WTC11 (cell line): ENCODE measurements around the gene MTA1. TPM values are rescaled to one million over a fixed set of nuclear protein-coding genes. Genes with fewer than 3 reads are reported as not detected.

Experiments
- ATAC-seq: fragments of 200-7000 bp; cut with Tn5 transposase; 2 replicates; pipeline ENCODE4 v1.10.0; 2021; ENCODE audit warnings: mild to moderate bottlenecking, moderate library complexity
- CTCF ChIA-PET: fragments of 300-600 bp; sonication (Branson Sonifier 250); formaldehyde crosslinking; loops from one replicate; lab custom pipeline; 2021; ENCODE audit warnings: antibody characterized with exemption; lab: Charles Lee
- POLR2A ChIA-PET: fragments of 350-600 bp; sonication (Branson Sonifier 250); formaldehyde crosslinking; loops from one replicate; lab custom pipeline; 2021; ENCODE audit warnings: antibody characterized with exemption; lab: Charles Lee
- DNase-seq: peaks from one replicate; pipeline ENCODE4 v3.0.0; 2021; ENCODE audit warnings: low spot score
- H3K27ac Mint-ChIP-seq: 2 replicates; pipeline ENCODE4 v1.8.0; 2021; ENCODE audit warnings: mixed read lengths
- H3K27me3 Mint-ChIP-seq: 2 replicates; pipeline ENCODE4 v1.8.0; 2021; ENCODE audit warnings: low read depth, mild to moderate bottlenecking, moderate library complexity, mixed read lengths
- H3K36me3 Mint-ChIP-seq: 2 replicates; pipeline ENCODE4 v1.8.0; 2021; ENCODE audit warnings: mixed read lengths
- H3K4me1 Mint-ChIP-seq: 2 replicates; pipeline ENCODE4 v1.8.0; 2022; ENCODE audit warnings: mixed read lengths
- H3K4me3 Mint-ChIP-seq: 2 replicates; pipeline ENCODE4 v1.8.0; 2021; ENCODE audit warnings: mild to moderate bottlenecking, moderate library complexity, mixed read lengths
- H3K9me3 Mint-ChIP-seq: 2 replicates; pipeline ENCODE4 v1.8.0; 2021; ENCODE audit warnings: mixed read lengths
- ELF4 ChIP-seq: sonication (generic); formaldehyde crosslinking; IDR thresholded peaks from 2 replicates; pipeline ENCODE4 v1.8.1; 2022; ENCODE audit warnings: low read depth, mild to moderate bottlenecking, moderate library complexity, missing genetic modification reagents
- FOXJ3 ChIP-seq: sonication (generic); formaldehyde crosslinking; IDR thresholded peaks from 2 replicates; pipeline ENCODE4 v1.9.0; 2021; ENCODE audit warnings: missing genetic modification reagents, mild to moderate bottlenecking, borderline replicate concordance
- NFYB ChIP-seq: sonication (generic); formaldehyde crosslinking; conservative IDR thresholded peaks from 2 replicates; pipeline ENCODE4 v1.8.0; 2022; ENCODE audit warnings: low read depth, missing genetic modification reagents
- OVOL2 ChIP-seq: fragments of 250-450 bp; sonication (Bioruptor Pico); IDR thresholded peaks from 2 replicates; pipeline ENCODE4 v1.9.0; 2021; ENCODE audit warnings: mild to moderate bottlenecking, borderline replicate concordance
- SMAD3 ChIP-seq: sonication (generic); formaldehyde crosslinking; IDR thresholded peaks from 2 replicates; pipeline ENCODE4 v1.8.0; 2022; ENCODE audit warnings: missing genetic modification reagents, mild to moderate bottlenecking, borderline replicate concordance
- ZNF317 ChIP-seq: sonication (generic); formaldehyde crosslinking; IDR thresholded peaks from 2 replicates; pipeline ENCODE4 v1.8.1; 2023; ENCODE audit warnings: low read depth, mild to moderate bottlenecking, moderate library complexity, missing genetic modification reagents, borderline replicate concordance
- ZNF396 ChIP-seq: fragments of 250-450 bp; sonication (Bioruptor Pico); IDR thresholded peaks from 2 replicates; pipeline ENCODE4 v1.8.0; 2021; ENCODE audit warnings: mild to moderate bottlenecking, moderate library complexity, borderline replicate concordance
- ZNF423 ChIP-seq: fragments of 250-450 bp; sonication (Bioruptor Pico); IDR thresholded peaks from 2 replicates; pipeline ENCODE4 v2.1.2; 2022; ENCODE audit warnings: mild to moderate bottlenecking, moderate library complexity
- total RNA-seq: library from RNA; stranded (reverse); gene quantifications from 3 replicates; pipeline ENCODE4 v1.2.3, GENCODE V29; 2021
- TF ChIP-seq, protein P1 (sequence below): fragments of 250-450 bp; sonication (Bioruptor Pico); IDR thresholded peaks from 2 replicates; pipeline ENCODE4 v1.9.0; 2021; ENCODE audit warnings: mild to moderate bottlenecking
- TF ChIP-seq, protein P2 (sequence below): sonication (generic); formaldehyde crosslinking; IDR thresholded peaks from 2 replicates; pipeline ENCODE4 v1.8.1; 2023; ENCODE audit warnings: mild to moderate bottlenecking, missing genetic modification reagents
- TF ChIP-seq, protein P3 (sequence below): sonication (generic); formaldehyde crosslinking; IDR thresholded peaks from 2 replicates; pipeline ENCODE4 v1.8.0; 2022; ENCODE audit warnings: mild to moderate bottlenecking, missing genetic modification reagents
- TF ChIP-seq, protein P4 (sequence below): sonication (generic); formaldehyde crosslinking; IDR thresholded peaks from 2 replicates; pipeline ENCODE4 v1.8.1; 2022; ENCODE audit warnings: low read depth, mild to moderate bottlenecking, moderate library complexity, missing genetic modification reagents, borderline replicate concordance
- TF ChIP-seq, protein P5 (sequence below): sonication (generic); formaldehyde crosslinking; IDR thresholded peaks from 2 replicates; pipeline ENCODE4 v1.8.0; 2022; ENCODE audit warnings: mild to moderate bottlenecking, missing genetic modification reagents

Gene MTA1
- total RNA-seq, 1 experiment from 2014 or later, result 279 TPM

DNA sequence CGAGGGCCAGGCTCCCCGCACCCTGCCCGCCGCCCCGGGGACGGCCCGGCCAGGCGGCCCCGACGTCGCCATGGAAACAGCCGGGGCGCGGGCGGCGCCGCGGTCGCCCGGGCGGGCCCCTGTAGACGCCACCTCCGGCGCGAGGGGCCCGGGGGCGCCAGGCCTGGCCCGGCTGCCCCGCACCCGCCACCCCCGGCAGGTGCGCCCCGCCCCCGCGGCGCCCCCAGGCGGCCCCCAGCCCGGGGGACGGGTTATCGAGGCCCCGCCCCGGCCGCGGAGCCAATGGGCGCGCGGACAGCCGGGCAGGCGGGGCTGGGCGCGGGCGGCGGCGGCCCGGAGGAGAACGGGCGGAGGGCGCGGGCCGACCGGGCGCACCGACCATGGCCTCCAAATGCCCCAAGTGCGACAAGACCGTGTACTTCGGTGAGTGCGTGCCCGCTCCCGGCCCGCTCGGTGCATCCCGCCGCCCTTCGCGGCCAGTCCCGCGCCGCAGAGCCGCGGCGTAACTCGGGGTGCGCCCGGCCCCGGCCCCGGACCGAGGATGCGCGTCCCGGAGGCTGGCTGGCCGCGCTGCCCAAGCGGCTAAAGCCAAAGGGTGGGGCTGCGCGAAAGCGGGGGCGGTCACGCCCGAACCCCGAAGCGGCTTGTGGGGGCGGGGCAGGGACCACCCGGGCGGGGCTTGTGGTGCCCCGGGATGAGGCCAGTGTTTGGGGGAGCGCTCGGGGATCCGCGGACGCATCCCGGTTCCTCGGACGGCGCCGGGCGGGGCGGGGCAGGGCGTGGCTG is 55.0 kb downstream of the MTA1 start, which contains the start of gene CRIP2 (continued):
- TF ChIP-seq, protein P1, sequence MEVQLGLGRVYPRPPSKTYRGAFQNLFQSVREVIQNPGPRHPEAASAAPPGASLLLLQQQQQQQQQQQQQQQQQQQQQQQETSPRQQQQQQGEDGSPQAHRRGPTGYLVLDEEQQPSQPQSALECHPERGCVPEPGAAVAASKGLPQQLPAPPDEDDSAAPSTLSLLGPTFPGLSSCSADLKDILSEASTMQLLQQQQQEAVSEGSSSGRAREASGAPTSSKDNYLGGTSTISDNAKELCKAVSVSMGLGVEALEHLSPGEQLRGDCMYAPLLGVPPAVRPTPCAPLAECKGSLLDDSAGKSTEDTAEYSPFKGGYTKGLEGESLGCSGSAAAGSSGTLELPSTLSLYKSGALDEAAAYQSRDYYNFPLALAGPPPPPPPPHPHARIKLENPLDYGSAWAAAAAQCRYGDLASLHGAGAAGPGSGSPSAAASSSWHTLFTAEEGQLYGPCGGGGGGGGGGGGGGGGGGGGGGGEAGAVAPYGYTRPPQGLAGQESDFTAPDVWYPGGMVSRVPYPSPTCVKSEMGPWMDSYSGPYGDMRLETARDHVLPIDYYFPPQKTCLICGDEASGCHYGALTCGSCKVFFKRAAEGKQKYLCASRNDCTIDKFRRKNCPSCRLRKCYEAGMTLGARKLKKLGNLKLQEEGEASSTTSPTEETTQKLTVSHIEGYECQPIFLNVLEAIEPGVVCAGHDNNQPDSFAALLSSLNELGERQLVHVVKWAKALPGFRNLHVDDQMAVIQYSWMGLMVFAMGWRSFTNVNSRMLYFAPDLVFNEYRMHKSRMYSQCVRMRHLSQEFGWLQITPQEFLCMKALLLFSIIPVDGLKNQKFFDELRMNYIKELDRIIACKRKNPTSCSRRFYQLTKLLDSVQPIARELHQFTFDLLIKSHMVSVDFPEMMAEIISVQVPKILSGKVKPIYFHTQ (CRISPR knock-in tag), result no peak
- no peak for TF ChIP-seq ELF4 (CRISPR knock-in tag)
- TF ChIP-seq FOXJ3 (CRISPR knock-in tag), result no peak
- TF ChIP-seq OVOL2 (CRISPR knock-in tag), result no peak
- TF ChIP-seq, protein P2, sequence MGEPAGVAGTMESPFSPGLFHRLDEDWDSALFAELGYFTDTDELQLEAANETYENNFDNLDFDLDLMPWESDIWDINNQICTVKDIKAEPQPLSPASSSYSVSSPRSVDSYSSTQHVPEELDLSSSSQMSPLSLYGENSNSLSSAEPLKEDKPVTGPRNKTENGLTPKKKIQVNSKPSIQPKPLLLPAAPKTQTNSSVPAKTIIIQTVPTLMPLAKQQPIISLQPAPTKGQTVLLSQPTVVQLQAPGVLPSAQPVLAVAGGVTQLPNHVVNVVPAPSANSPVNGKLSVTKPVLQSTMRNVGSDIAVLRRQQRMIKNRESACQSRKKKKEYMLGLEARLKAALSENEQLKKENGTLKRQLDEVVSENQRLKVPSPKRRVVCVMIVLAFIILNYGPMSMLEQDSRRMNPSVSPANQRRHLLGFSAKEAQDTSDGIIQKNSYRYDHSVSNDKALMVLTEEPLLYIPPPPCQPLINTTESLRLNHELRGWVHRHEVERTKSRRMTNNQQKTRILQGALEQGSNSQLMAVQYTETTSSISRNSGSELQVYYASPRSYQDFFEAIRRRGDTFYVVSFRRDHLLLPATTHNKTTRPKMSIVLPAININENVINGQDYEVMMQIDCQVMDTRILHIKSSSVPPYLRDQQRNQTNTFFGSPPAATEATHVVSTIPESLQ, result no peak
- TF ChIP-seq NFYB (CRISPR knock-in tag), result no peak; the same call in 1 of the 2 replicates

DNA sequence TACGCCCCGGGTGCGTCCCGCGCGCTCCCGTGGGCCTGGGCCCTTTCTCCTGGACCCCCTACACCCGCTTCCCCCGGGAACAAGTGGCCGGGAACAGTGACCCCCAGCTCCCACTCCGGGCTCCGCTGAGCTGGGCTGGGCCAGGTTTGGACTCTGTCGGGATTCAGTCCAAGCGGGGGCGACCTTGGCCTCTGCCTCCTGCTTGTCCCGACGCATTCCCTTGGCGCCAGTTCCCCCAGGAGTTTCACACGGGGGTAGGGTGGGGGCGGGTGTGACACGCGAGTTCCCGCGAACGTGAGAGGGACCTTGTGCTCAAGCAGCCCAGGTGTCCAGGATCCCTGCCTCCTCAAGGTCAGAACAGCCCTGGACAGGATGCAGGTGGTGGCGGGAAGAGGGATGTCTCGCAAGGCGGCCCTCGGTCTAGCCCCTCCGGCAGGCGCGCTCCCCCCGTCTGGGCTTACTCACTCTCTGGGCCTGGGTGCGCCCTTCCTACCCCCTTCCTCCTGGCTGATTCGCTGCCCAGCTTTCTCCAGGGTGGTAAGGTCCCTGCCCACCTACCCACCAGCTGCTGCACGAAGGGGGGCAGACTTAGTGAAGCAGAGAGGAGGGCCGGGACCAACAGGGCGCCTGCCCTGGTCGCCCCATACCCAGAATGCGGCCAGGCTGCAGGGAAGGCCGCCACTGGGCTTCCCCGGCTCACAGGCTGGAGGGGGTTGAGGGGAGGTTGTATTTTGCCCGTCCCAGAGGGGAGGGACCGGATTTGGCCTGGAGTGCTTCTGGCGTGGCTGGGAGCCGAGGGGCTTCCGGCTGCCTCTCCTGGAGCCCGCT is 55.9 kb downstream of the MTA1 start:
- CTCF ChIA-PET, result interaction anchor here (1.0 to 1.8 kb wide), 3 partner anchors 10 to 112 kb away, joined by 3 to 9 read pairs (median 3); no protein-coding TSS in a partner anchor
- peak; percentile 2; the same call in 1 of the 2 replicates for ATAC-seq
- no peaks in the 10 kb centered on the region for H3K36me3 Mint-ChIP-seq

More for the DNA sequence above, 55.9 kb downstream of the MTA1 start:
- no peak for DNase-seq
- TF ChIP-seq, protein P3, sequence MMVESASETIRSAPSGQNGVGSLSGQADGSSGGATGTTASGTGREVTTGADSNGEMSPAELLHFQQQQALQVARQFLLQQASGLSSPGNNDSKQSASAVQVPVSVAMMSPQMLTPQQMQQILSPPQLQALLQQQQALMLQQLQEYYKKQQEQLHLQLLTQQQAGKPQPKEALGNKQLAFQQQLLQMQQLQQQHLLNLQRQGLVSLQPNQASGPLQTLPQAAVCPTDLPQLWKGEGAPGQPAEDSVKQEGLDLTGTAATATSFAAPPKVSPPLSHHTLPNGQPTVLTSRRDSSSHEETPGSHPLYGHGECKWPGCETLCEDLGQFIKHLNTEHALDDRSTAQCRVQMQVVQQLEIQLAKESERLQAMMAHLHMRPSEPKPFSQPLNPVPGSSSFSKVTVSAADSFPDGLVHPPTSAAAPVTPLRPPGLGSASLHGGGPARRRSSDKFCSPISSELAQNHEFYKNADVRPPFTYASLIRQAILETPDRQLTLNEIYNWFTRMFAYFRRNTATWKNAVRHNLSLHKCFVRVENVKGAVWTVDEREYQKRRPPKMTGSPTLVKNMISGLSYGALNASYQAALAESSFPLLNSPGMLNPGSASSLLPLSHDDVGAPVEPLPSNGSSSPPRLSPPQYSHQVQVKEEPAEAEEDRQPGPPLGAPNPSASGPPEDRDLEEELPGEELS, result no peak
- no peak for TF ChIP-seq ZNF423
- TF ChIP-seq OVOL2 (CRISPR knock-in tag), result no peak
- no peak for TF ChIP-seq ZNF396 (CRISPR knock-in tag)
- TF ChIP-seq, protein P4, sequence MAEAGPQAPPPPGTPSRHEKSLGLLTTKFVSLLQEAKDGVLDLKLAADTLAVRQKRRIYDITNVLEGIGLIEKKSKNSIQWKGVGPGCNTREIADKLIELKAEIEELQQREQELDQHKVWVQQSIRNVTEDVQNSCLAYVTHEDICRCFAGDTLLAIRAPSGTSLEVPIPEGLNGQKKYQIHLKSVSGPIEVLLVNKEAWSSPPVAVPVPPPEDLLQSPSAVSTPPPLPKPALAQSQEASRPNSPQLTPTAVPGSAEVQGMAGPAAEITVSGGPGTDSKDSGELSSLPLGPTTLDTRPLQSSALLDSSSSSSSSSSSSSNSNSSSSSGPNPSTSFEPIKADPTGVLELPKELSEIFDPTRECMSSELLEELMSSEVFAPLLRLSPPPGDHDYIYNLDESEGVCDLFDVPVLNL, result no peak
- no peak for TF ChIP-seq ZNF317 (CRISPR knock-in tag)
- TF ChIP-seq SMAD3 (CRISPR knock-in tag), result no peak
- TF ChIP-seq, protein P5, sequence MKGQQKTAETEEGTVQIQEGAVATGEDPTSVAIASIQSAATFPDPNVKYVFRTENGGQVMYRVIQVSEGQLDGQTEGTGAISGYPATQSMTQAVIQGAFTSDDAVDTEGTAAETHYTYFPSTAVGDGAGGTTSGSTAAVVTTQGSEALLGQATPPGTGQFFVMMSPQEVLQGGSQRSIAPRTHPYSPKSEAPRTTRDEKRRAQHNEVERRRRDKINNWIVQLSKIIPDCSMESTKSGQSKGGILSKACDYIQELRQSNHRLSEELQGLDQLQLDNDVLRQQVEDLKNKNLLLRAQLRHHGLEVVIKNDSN (CRISPR knock-in tag), result no peak
- Mint-ChIP-seq H3K9me3 (no peaks in the 10 kb centered on the region), H3K4me1 (peaks cover 7% of the 10 kb centered on the region; the same call in 1 of the 2 replicates), H3K27ac (no peak overlapping the region), H3K27me3 (peaks cover 50% of the 10 kb centered on the region), H3K4me3 (peak overlapping the region; percentile 49)
- POLR2A ChIA-PET, result no interaction called here
